Measurements from ENCODE around the gene LYPD6B. TPM values are rescaled to one million over a fixed set of nuclear protein-coding genes. Genes with fewer than 3 reads are reported as not detected.

The LYPD6B gene
- polyA plus RNA-seq, 1 of the 3 experiments (the other 2 are of a cell fraction), result 18.2 TPM

DNA sequence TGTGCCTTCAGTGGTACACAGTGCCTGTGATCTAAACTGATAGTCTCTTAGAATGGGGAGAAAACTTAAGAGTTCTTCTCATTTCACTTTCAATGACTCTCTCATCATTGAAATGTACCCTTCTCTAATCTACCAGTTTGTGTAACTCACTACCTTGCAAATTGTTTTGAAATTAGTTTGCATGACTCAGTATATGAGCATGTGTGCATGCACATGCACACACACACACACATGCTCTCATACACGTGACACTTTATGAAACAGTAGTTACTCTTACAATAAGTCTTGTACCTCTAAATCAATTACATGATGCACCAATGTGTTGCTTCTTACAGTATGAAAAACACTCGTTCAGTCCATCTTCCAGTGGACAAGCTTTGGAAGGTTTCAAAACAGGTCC, 10.6 kb downstream of the LYPD6B start:
- ChIA-PET CTCF (interaction anchor here (1.2 to 1.9 kb wide), 2 partner anchors 11 to 31 kb away, joined by 5 to 10 read pairs; partner anchors contain the start of gene LYPD6B), POLR2A (interaction anchor here (0.7 kb wide), 1 partner anchor 604 kb away, joined by 3 read pairs; no protein-coding TSS in a partner anchor)
- H4K20me1 ChIP-seq (ENCODE audit: insufficient read depth), result no peaks in the 10 kb centered on the region
- H2AFZ ChIP-seq (ENCODE audit: low read depth), result no peak overlapping the region
- H3K4me2 ChIP-seq, result no peak overlapping the region
- H3K27ac ChIP-seq (ENCODE audit: low read depth in 2 of 2, low read length in 1 of 2), result no peak overlapping the region
- H3K9me2 ChIP-seq, result no peaks in the 10 kb centered on the region
- no peak overlapping the region for H3K9ac ChIP-seq
- H3K9me3 ChIP-seq, result peaks cover 23% of the 10 kb centered on the region
- no peaks in the 10 kb centered on the region for H3K4me1 ChIP-seq (ENCODE audit: control insufficient read depth in 1 of 2, insufficient read depth in 2 of 2, low read depth in 1 of 2, low read length in 1 of 2)
- no peaks in the 10 kb centered on the region for H3K79me2 ChIP-seq (ENCODE audit: insufficient read depth)
- 75% methylated on average over 2 of the region's 2 CpGs for WGBS (ENCODE audit: low lambda C conversion rate)
- H3F3A ChIP-seq (replicated peaks; ENCODE audit: insufficient read depth), result peaks cover 4% of the 10 kb centered on the region
- H3K4me3 ChIP-seq (ENCODE audit: low read depth in 2 of 2, low read length in 1 of 2), result no peak overlapping the region
- TF ChIP-seq RCOR1 (IDR thresholded peaks at IDR 0.05; ENCODE audit: low read length) (no peak), RXRA (IDR thresholded peaks at IDR 0.05; ENCODE audit: borderline replicate concordance, low read depth) (no peak), TCF12 (IDR thresholded peaks at IDR 0.05) (no peak), YY1 (IDR thresholded peaks at IDR 0.05; ENCODE audit: low read depth) (no peak), JUND (IDR thresholded peaks at IDR 0.05) (no peak), TEAD4 (IDR thresholded peaks at IDR 0.05; ENCODE audit: borderline replicate concordance, insufficient read depth) (no peak), FOSL2 (IDR thresholded peaks at IDR 0.05; ENCODE audit: borderline replicate concordance, low read depth) (no peak), CHD2 (IDR thresholded peaks at IDR 0.05; ENCODE audit: low read length, partially characterized antibody) (no peak), RAD21 (IDR thresholded peaks at IDR 0.05; ENCODE audit: low read length) (no peak), RFX5 (IDR thresholded peaks at IDR 0.05; ENCODE audit: low read length) (no peak)
- H3K36me3 ChIP-seq (replicated peaks in 1 of 2; ENCODE audit: control insufficient read depth in 1 of 2, insufficient read depth in 2 of 2, low read length in 1 of 2), result no peaks in the 10 kb centered on the region
- no peak for DNase-seq
- no peaks in the 10 kb centered on the region for H3K27me3 ChIP-seq (ENCODE audit: insufficient read depth)

DNA sequence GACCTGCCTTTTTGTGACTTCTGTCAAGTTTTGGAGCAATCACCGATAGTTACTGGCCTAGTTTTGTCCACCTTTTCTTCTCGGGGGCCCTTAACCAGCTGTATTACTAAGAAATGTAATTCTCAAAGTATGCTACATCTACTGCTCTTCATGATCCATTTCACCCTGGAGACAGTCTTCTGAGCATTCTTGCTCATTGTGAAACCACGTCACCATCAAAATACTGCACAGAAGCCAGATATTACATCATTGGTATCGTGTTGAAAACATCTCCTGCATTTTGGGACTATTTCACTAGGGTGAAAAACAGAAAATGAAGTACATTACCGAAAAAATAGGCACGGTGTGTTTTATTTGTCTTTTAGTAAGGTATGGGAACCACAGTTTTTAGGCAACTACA, 11.7 kb downstream of the LYPD6B start:
- Histone ChIP-seq H3K4me3 (ENCODE audit: low read depth in 2 of 2, low read length in 1 of 2) (no peak overlapping the region), H3K4me2 (no peak overlapping the region), H3K27ac (ENCODE audit: low read depth in 2 of 2, low read length in 1 of 2) (no peak overlapping the region), H3K9me2 (no peaks in the 10 kb centered on the region), H3K27me3 (ENCODE audit: insufficient read depth) (no peaks in the 10 kb centered on the region), H3K9me3 (peaks cover 21% of the 10 kb centered on the region), H3K79me2 (ENCODE audit: insufficient read depth) (no peaks in the 10 kb centered on the region), H3F3A (replicated peaks; ENCODE audit: insufficient read depth) (peaks cover 4% of the 10 kb centered on the region), H3K9ac (no peak overlapping the region), H4K20me1 (ENCODE audit: insufficient read depth) (no peaks in the 10 kb centered on the region), H3K36me3 (replicated peaks in 1 of 2; ENCODE audit: control insufficient read depth in 1 of 2, insufficient read depth in 2 of 2, low read length in 1 of 2) (no peaks in the 10 kb centered on the region), H2AFZ (ENCODE audit: low read depth) (no peak overlapping the region), H3K4me1 (ENCODE audit: control insufficient read depth in 1 of 2, insufficient read depth in 2 of 2, low read depth in 1 of 2, low read length in 1 of 2) (no peaks in the 10 kb centered on the region)
- 75% methylated on average over 6 of the region's 6 CpGs for WGBS (ENCODE audit: low lambda C conversion rate)
- DNase-seq, result no peak
- POLR2A ChIA-PET, result no interaction called here
- CTCF ChIA-PET, result interaction anchor here (1.9 kb wide), 1 partner anchor 12 kb away, joined by 10 read pairs; the partner anchor contains the start of gene LYPD6B
- no peak for TF ChIP-seq ELF1 (IDR thresholded peaks at IDR 0.05)
- TF ChIP-seq TCF12 (IDR thresholded peaks at IDR 0.05), result no peak
- no peak for TF ChIP-seq MEF2A (IDR thresholded peaks at IDR 0.05; ENCODE audit: borderline replicate concordance, low read depth)
- TF ChIP-seq, protein P1, sequence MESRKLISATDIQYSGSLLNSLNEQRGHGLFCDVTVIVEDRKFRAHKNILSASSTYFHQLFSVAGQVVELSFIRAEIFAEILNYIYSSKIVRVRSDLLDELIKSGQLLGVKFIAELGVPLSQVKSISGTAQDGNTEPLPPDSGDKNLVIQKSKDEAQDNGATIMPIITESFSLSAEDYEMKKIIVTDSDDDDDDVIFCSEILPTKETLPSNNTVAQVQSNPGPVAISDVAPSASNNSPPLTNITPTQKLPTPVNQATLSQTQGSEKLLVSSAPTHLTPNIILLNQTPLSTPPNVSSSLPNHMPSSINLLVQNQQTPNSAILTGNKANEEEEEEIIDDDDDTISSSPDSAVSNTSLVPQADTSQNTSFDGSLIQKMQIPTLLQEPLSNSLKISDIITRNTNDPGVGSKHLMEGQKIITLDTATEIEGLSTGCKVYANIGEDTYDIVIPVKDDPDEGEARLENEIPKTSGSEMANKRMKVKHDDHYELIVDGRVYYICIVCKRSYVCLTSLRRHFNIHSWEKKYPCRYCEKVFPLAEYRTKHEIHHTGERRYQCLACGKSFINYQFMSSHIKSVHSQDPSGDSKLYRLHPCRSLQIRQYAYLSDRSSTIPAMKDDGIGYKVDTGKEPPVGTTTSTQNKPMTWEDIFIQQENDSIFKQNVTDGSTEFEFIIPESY (IDR thresholded peaks at IDR 0.05; ENCODE audit: borderline replicate concordance, low read depth), result no peak
- TF ChIP-seq, protein P2, sequence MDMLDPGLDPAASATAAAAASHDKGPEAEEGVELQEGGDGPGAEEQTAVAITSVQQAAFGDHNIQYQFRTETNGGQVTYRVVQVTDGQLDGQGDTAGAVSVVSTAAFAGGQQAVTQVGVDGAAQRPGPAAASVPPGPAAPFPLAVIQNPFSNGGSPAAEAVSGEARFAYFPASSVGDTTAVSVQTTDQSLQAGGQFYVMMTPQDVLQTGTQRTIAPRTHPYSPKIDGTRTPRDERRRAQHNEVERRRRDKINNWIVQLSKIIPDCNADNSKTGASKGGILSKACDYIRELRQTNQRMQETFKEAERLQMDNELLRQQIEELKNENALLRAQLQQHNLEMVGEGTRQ (IDR thresholded peaks at IDR 0.05; ENCODE audit: borderline replicate concordance, low read depth, low read length), result no peak
- TF ChIP-seq, protein P3, sequence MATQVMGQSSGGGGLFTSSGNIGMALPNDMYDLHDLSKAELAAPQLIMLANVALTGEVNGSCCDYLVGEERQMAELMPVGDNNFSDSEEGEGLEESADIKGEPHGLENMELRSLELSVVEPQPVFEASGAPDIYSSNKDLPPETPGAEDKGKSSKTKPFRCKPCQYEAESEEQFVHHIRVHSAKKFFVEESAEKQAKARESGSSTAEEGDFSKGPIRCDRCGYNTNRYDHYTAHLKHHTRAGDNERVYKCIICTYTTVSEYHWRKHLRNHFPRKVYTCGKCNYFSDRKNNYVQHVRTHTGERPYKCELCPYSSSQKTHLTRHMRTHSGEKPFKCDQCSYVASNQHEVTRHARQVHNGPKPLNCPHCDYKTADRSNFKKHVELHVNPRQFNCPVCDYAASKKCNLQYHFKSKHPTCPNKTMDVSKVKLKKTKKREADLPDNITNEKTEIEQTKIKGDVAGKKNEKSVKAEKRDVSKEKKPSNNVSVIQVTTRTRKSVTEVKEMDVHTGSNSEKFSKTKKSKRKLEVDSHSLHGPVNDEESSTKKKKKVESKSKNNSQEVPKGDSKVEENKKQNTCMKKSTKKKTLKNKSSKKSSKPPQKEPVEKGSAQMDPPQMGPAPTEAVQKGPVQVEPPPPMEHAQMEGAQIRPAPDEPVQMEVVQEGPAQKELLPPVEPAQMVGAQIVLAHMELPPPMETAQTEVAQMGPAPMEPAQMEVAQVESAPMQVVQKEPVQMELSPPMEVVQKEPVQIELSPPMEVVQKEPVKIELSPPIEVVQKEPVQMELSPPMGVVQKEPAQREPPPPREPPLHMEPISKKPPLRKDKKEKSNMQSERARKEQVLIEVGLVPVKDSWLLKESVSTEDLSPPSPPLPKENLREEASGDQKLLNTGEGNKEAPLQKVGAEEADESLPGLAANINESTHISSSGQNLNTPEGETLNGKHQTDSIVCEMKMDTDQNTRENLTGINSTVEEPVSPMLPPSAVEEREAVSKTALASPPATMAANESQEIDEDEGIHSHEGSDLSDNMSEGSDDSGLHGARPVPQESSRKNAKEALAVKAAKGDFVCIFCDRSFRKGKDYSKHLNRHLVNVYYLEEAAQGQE (IDR thresholded peaks at IDR 0.05; ENCODE audit: low read depth, low read length), result no peak
- TF ChIP-seq, protein P4, sequence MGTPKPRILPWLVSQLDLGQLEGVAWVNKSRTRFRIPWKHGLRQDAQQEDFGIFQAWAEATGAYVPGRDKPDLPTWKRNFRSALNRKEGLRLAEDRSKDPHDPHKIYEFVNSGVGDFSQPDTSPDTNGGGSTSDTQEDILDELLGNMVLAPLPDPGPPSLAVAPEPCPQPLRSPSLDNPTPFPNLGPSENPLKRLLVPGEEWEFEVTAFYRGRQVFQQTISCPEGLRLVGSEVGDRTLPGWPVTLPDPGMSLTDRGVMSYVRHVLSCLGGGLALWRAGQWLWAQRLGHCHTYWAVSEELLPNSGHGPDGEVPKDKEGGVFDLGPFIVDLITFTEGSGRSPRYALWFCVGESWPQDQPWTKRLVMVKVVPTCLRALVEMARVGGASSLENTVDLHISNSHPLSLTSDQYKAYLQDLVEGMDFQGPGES (IDR thresholded peaks at IDR 0.05; ENCODE audit: low read depth, low read length), result no peak
- TF ChIP-seq GABPA (IDR thresholded peaks at IDR 0.05; ENCODE audit: low read depth), result no peak
- TF ChIP-seq CHD2 (IDR thresholded peaks at IDR 0.05; ENCODE audit: low read length, partially characterized antibody), result no peak
- no peak for TF ChIP-seq POLR2AphosphoS5 (IDR thresholded peaks at IDR 0.05; ENCODE audit: low read depth, low read length)
- TF ChIP-seq RAD21 (IDR thresholded peaks at IDR 0.05; ENCODE audit: low read length), result no peak
- no peak for TF ChIP-seq RCOR1 (IDR thresholded peaks at IDR 0.05; ENCODE audit: low read length)
- TF ChIP-seq, protein P5, sequence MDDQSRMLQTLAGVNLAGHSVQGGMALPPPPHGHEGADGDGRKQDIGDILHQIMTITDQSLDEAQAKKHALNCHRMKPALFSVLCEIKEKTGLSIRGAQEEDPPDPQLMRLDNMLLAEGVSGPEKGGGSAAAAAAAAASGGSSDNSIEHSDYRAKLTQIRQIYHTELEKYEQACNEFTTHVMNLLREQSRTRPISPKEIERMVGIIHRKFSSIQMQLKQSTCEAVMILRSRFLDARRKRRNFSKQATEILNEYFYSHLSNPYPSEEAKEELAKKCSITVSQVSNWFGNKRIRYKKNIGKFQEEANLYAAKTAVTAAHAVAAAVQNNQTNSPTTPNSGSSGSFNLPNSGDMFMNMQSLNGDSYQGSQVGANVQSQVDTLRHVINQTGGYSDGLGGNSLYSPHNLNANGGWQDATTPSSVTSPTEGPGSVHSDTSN (IDR thresholded peaks at IDR 0.05), result no peak

All from SK-N-SH (cell line).